ENCODE results near the gene SPATA20.
A peak's percentile ranks its signal among the peaks of the same experiment; 100 is the strongest.

GRCh38 chr17:50541716-50542688 lies 5.0 kb upstream of the SPATA20 start:
- peak in 2 of 6 experiments; percentile 15 to 23 for TF ChIP-seq CTCF (IDR thresholded peaks at IDR 0.05)
- TF ChIP-seq POLR2A (IDR thresholded peaks at IDR 0.05), result peak; percentile 51 to 82

Measured in adrenal gland (tissue), 5 donors.